ENCODE results near the gene EIF2A.
"Not testable (repeated sequence)": the region's sequence is repeated elsewhere in the genome, so short reads cannot be mapped to it uniquely, and the experiment has no call there.

Gene EIF2A

GRCh38 chr3:150613709-150614480, 67.3 kb downstream of the EIF2A start:
- Histone ChIP-seq H3K4me2 (ENCODE audit: low read length, poor library complexity, severe bottlenecking) (no peak overlapping the region), H2BK5ac (ENCODE audit: low read depth, low read length, poor library complexity, severe bottlenecking) (no peak overlapping the region), H3K14ac (ENCODE audit: low read length in 2 of 2) (no peak overlapping the region), H3K4me3 (ENCODE audit: insufficient read depth in 1 of 2, low read depth in 1 of 2, low read length in 2 of 2) (no peak overlapping the region), H3K36me3 (ENCODE audit: control insufficient read depth in 1 of 2, insufficient read depth in 2 of 2, low read depth in 1 of 2, low read length in 2 of 2) (peaks cover 9 to 22% of the 10 kb centered on the region in 2 experiments), H3K18ac (ENCODE audit: low read depth in 1 of 2, low read length in 2 of 2) (no peak overlapping the region), H3K4ac (ENCODE audit: low read depth in 1 of 2, low read length in 2 of 2) (no peak overlapping the region), H3K23ac (ENCODE audit: low read length in 2 of 2) (no peak overlapping the region), H2BK120ac (ENCODE audit: low read depth, low read length) (no peak overlapping the region), H3K27ac (ENCODE audit: low read length, poor library complexity, severe bottlenecking) (no peak overlapping the region), H3K27me3 (ENCODE audit: control insufficient read depth in 1 of 2, insufficient read depth in 1 of 2, low read length in 2 of 2) (no peaks in the 10 kb centered on the region), H2BK15ac (ENCODE audit: low read depth, poor library complexity, severe bottlenecking) (no peak overlapping the region), H3K79me1 (replicated peaks; ENCODE audit: low read length, poor library complexity, severe bottlenecking) (peaks cover 5% of the 10 kb centered on the region), H4K8ac (ENCODE audit: low read length) (no peak overlapping the region), H3K9ac (ENCODE audit: low read length) (no peak overlapping the region), H3K4me1 (ENCODE audit: control insufficient read depth, insufficient read depth, low read depth, low read length) (no peaks in the 10 kb centered on the region), H2AFZ (ENCODE audit: low read depth, low read length) (no peak overlapping the region), H4K91ac (ENCODE audit: low read length) (no peak overlapping the region), H2AK5ac (ENCODE audit: low read length, severe bottlenecking) (no peak overlapping the region), H2BK12ac (ENCODE audit: low read length in 2 of 2) (no peak overlapping the region), H3K9me3 (ENCODE audit: control insufficient read depth, low read length) (no peaks in the 10 kb centered on the region)
- no peak for DNase-seq
- 100% methylated on average over 1 of the region's 2 CpGs for WGBS

- Histone ChIP-seq H2AFZ (ENCODE audit: low read depth, low read length) (no peak overlapping the region), H3K4ac (ENCODE audit: low read depth in 1 of 2, low read length in 2 of 2) (no peak overlapping the region), H3K36me3 (ENCODE audit: control insufficient read depth in 1 of 2, insufficient read depth in 2 of 2, low read depth in 1 of 2, low read length in 2 of 2) (peaks cover 0 to 14% of the 10 kb centered on the region in 2 experiments), H3K9ac (ENCODE audit: low read length) (no peak overlapping the region), H3K18ac (ENCODE audit: low read depth in 1 of 2, low read length in 2 of 2) (no peak overlapping the region), H2BK12ac (ENCODE audit: low read length in 2 of 2) (no peak overlapping the region), H2AK5ac (ENCODE audit: low read length, severe bottlenecking) (no peak overlapping the region), H3K79me1 (replicated peaks; ENCODE audit: low read length, poor library complexity, severe bottlenecking) (peaks cover 7% of the 10 kb centered on the region), H3K4me1 (ENCODE audit: control insufficient read depth, insufficient read depth, low read depth, low read length) (no peaks in the 10 kb centered on the region), H4K8ac (ENCODE audit: low read length) (no peak overlapping the region), H2BK5ac (ENCODE audit: low read depth, low read length, poor library complexity, severe bottlenecking) (no peak overlapping the region), H3K9me3 (ENCODE audit: control insufficient read depth, low read length) (no peaks in the 10 kb centered on the region), H3K27me3 (ENCODE audit: control insufficient read depth in 1 of 2, insufficient read depth in 1 of 2, low read length in 2 of 2) (no peaks in the 10 kb centered on the region), H3K14ac (ENCODE audit: low read length in 2 of 2) (no peak overlapping the region), H2BK120ac (ENCODE audit: low read depth, low read length) (no peak overlapping the region), H3K4me2 (ENCODE audit: low read length, poor library complexity, severe bottlenecking) (no peak overlapping the region), H2BK15ac (ENCODE audit: low read depth, poor library complexity, severe bottlenecking) (no peak overlapping the region), H4K91ac (ENCODE audit: low read length) (no peak overlapping the region), H3K23ac (ENCODE audit: low read length in 2 of 2) (no peak overlapping the region), H3K4me3 (ENCODE audit: insufficient read depth in 1 of 2, low read depth in 1 of 2, low read length in 2 of 2) (no peak overlapping the region), H3K27ac (ENCODE audit: low read length, poor library complexity, severe bottlenecking) (no peak overlapping the region)
- DNase-seq: no peak
- 100% methylated on average over 2 of the region's 7 CpGs for WGBS
These were observed 73.6 kb downstream of the EIF2A start for GRCh38 chr3:150620002-150620689.

GRCh38 chr3:150622955-150623354, 76.4 kb downstream of the EIF2A start:
- H2AFZ ChIP-seq (ENCODE audit: low read depth, low read length); H3K27me3 ChIP-seq (ENCODE audit: control insufficient read depth in 1 of 2, insufficient read depth in 1 of 2, low read length in 2 of 2); H3K4me1 ChIP-seq (ENCODE audit: control insufficient read depth, insufficient read depth, low read depth, low read length); H3K4me2 ChIP-seq (ENCODE audit: low read length, poor library complexity, severe bottlenecking); H2BK15ac ChIP-seq (ENCODE audit: low read depth, poor library complexity, severe bottlenecking); DNase-seq; H3K23ac ChIP-seq (ENCODE audit: low read length in 2 of 2); H3K27ac ChIP-seq (ENCODE audit: low read length, poor library complexity, severe bottlenecking); H2BK120ac ChIP-seq (ENCODE audit: low read depth, low read length); H2BK5ac ChIP-seq (ENCODE audit: low read depth, low read length, poor library complexity, severe bottlenecking); H3K18ac ChIP-seq (ENCODE audit: low read depth in 1 of 2, low read length in 2 of 2); H3K4ac ChIP-seq (ENCODE audit: low read depth in 1 of 2, low read length in 2 of 2); H3K14ac ChIP-seq (ENCODE audit: low read length in 2 of 2); H3K79me1 ChIP-seq (replicated peaks; ENCODE audit: low read length, poor library complexity, severe bottlenecking); H2AK5ac ChIP-seq (ENCODE audit: low read length, severe bottlenecking); H3K9ac ChIP-seq (ENCODE audit: low read length); H4K8ac ChIP-seq (ENCODE audit: low read length); H2BK12ac ChIP-seq (ENCODE audit: low read length in 2 of 2); H4K91ac ChIP-seq (ENCODE audit: low read length); H3K4me3 ChIP-seq (ENCODE audit: insufficient read depth in 1 of 2, low read depth in 1 of 2, low read length in 2 of 2); H3K9me3 ChIP-seq (ENCODE audit: control insufficient read depth, low read length): not testable (repeated sequence)
- H3K36me3 ChIP-seq (ENCODE audit: control insufficient read depth in 1 of 2, insufficient read depth in 2 of 2, low read depth in 1 of 2, low read length in 2 of 2): peaks cover 5 to 42% of the 10 kb centered on the region in 2 experiments

GRCh38 chr3:150623945-150624344, 77.4 kb downstream of the EIF2A start:
- no peak overlapping the region for H2BK120ac ChIP-seq (ENCODE audit: low read depth, low read length)
- no peak overlapping the region for H2BK5ac ChIP-seq (ENCODE audit: low read depth, low read length, poor library complexity, severe bottlenecking)
- WGBS: no CpG with 5 or more reads among the region's 1 CpG
- no peak overlapping the region for H3K4me2 ChIP-seq (ENCODE audit: low read length, poor library complexity, severe bottlenecking)
- H3K23ac ChIP-seq (ENCODE audit: low read length in 2 of 2): no peak overlapping the region
- no peak overlapping the region for H3K18ac ChIP-seq (ENCODE audit: low read depth in 1 of 2, low read length in 2 of 2)
- H2BK15ac ChIP-seq (ENCODE audit: low read depth, poor library complexity, severe bottlenecking): no peak overlapping the region
- H3K9ac ChIP-seq (ENCODE audit: low read length): no peak overlapping the region
- no peaks in the 10 kb centered on the region for H3K27me3 ChIP-seq (ENCODE audit: control insufficient read depth in 1 of 2, insufficient read depth in 1 of 2, low read length in 2 of 2)
- peaks cover 8% of the 10 kb centered on the region for H3K79me1 ChIP-seq (replicated peaks; ENCODE audit: low read length, poor library complexity, severe bottlenecking)
- no peak overlapping the region for H3K27ac ChIP-seq (ENCODE audit: low read length, poor library complexity, severe bottlenecking)
- no peak overlapping the region for H4K91ac ChIP-seq (ENCODE audit: low read length)
- H2AFZ ChIP-seq (ENCODE audit: low read depth, low read length): no peak overlapping the region
- no peak overlapping the region for H3K4ac ChIP-seq (ENCODE audit: low read depth in 1 of 2, low read length in 2 of 2)
- no peaks in the 10 kb centered on the region for H3K4me1 ChIP-seq (ENCODE audit: control insufficient read depth, insufficient read depth, low read depth, low read length)
- H4K8ac ChIP-seq (ENCODE audit: low read length): no peak overlapping the region
- H3K9me3 ChIP-seq (ENCODE audit: control insufficient read depth, low read length): no peaks in the 10 kb centered on the region
- H2BK12ac ChIP-seq (ENCODE audit: low read length in 2 of 2): no peak overlapping the region
- H3K14ac ChIP-seq (ENCODE audit: low read length in 2 of 2): no peak overlapping the region
- H3K4me3 ChIP-seq (ENCODE audit: insufficient read depth in 1 of 2, low read depth in 1 of 2, low read length in 2 of 2): no peak overlapping the region
- no peak for DNase-seq
- H2AK5ac ChIP-seq (ENCODE audit: low read length, severe bottlenecking): no peak overlapping the region
- H3K36me3 ChIP-seq (ENCODE audit: control insufficient read depth in 1 of 2, insufficient read depth in 2 of 2, low read depth in 1 of 2, low read length in 2 of 2): peaks cover 5 to 52% of the 10 kb centered on the region in 2 experiments
